A549 (cell line): Measurements from ENCODE around the gene CLIP2. TPM values are rescaled to one million over a fixed set of nuclear protein-coding genes. Genes with fewer than 3 reads are reported as not detected.

ENCODE experiments used
- ATAC-seq, 2 experiments: fragments of 200-7000 bp in 1 of 2; fragments of >200 bp in 1 of 2; cut with Nextera tagmentation in 1 of 2; cut with Tn5 transposase in 1 of 2; 3 replicates each; pipeline versions ENCODE4 v1.8.0 to v1.9.1; 2018 to 2020; ENCODE audit warnings: mild to moderate bottlenecking in 1 of 2, moderate library complexity in 1 of 2
- CTCF ChIA-PET: fragments of 300-600 bp; sonication (Branson Sonifier 250); formaldehyde crosslinking; extraction: SDS; loops from one replicate; lab custom pipeline; 2021; ENCODE audit warnings: antibody characterized with exemption, inconsistent platforms; lab: Yijun Ruan, JAX
- POLR2A ChIA-PET: fragments of 350-600 bp; formaldehyde crosslinking; extraction: SDS; loops from one replicate; lab custom pipeline; 2021; ENCODE audit warnings: antibody characterized with exemption, inconsistent platforms; lab: Yijun Ruan, JAX
- DNase-seq, 2 experiments: peaks; one replicate each; pipeline versions ENCODE4 v3.0.0 to v3.0.0-alpha.2; 2011 to 2016; ENCODE audit warnings: low read depth in 1 of 2, low spot score in 1 of 2
- FAIRE-seq: peaks from 2 replicates; lab custom pipeline; 2011; peaks lifted over from hg19 to GRCh38; lab: Jason Lieb, UNC
- H3K27ac ChIP-seq, 2 experiments: fragments of >200 bp; sonication (Bioruptor Twin); formaldehyde crosslinking; 3 replicates each; pipeline ENCODE4 v1.5.1; 2016 to 2017
- H3K4me1 ChIP-seq: fragments of >200 bp; sonication (Bioruptor Twin); formaldehyde crosslinking; 3 replicates; pipeline ENCODE4 v1.6.1; 2016
- H3K4me2 ChIP-seq: fragments of >200 bp; sonication (Bioruptor Twin); formaldehyde crosslinking; 3 replicates; pipeline ENCODE4 v1.6.1; 2016
- H3K4me3 ChIP-seq: fragments of >200 bp; sonication (Bioruptor Twin); formaldehyde crosslinking; 3 replicates; pipeline ENCODE4 v1.5.1; 2016
- H3K9me3 ChIP-seq: fragments of >200 bp; sonication (Bioruptor Twin); formaldehyde crosslinking; 3 replicates; pipeline ENCODE4 v1.6.1; 2016
- CBX2 ChIP-seq: fragments of 200-600 bp; sonication (generic); IDR thresholded peaks from 2 replicates; pipeline ENCODE4 v1.6.1; 2016; ENCODE audit warnings: low read depth, mild to moderate bottlenecking, borderline replicate concordance
- CBX8 ChIP-seq: fragments of 200-600 bp; sonication (generic); IDR thresholded peaks from 2 replicates; pipeline ENCODE4 v1.6.1; 2016
- CHD2 ChIP-seq: fragments of 150-350 bp; IDR thresholded peaks from 2 replicates; pipeline ENCODE4 v1.6.1; 2014; ENCODE audit warnings: low read length; ENCODE audit not compliant: partially characterized antibody
- CHD4 ChIP-seq: fragments of 200-600 bp; sonication (generic); IDR thresholded peaks from 2 replicates; pipeline ENCODE4 v1.6.1; 2016; ENCODE audit warnings: antibody characterized with exemption, mild to moderate bottlenecking, borderline replicate concordance
- EHF ChIP-seq: fragments of 250-450 bp; sonication (Bioruptor Pico); IDR thresholded peaks from 2 replicates; pipeline ENCODE4 v1.5.0; 2020; ENCODE audit warnings: mild to moderate bottlenecking
- FOSL2 ChIP-seq, 2 experiments: fragments of 450-650 bp in 1 of 2; fragments of >200 bp in 1 of 2; sonication (Bioruptor Twin) in 1 of 2; formaldehyde crosslinking; IDR thresholded peaks; 2 replicates each; pipeline versions ENCODE4 v1.5.0 to v1.6.1; 2016 to 2020; ENCODE audit warnings: mild to moderate bottlenecking in 1 of 2, moderate library complexity in 1 of 2
- HOXB13 ChIP-seq: fragments of 250-450 bp; sonication (Bioruptor Pico); IDR thresholded peaks from 2 replicates; pipeline ENCODE4 v1.5.0; 2020; ENCODE audit warnings: low read depth, mild to moderate bottlenecking, moderate library complexity
- JUNB ChIP-seq: fragments of >200 bp; sonication (Bioruptor Twin); formaldehyde crosslinking; IDR thresholded peaks from 2 replicates; pipeline ENCODE4 v1.6.1; 2016
- KDM1A ChIP-seq: fragments of 200-600 bp; sonication (generic); IDR thresholded peaks from 2 replicates; pipeline ENCODE4 v1.6.1; 2016; ENCODE audit warnings: low read depth, mild to moderate bottlenecking
- KDM5A ChIP-seq: fragments of 200-600 bp; sonication (generic); IDR thresholded peaks from 2 replicates; pipeline ENCODE4 v1.6.1; 2016; ENCODE audit warnings: antibody characterized with exemption, mild to moderate bottlenecking
- MYC ChIP-seq: IDR thresholded peaks from 2 replicates; pipeline ENCODE4 v1.6.1; 2012; ENCODE audit warnings: mild to moderate bottlenecking, inconsistent platforms, low read length, improper control_type of control experiment, borderline replicate concordance
- NFE2L2 ChIP-seq: fragments of 150-350 bp; conservative IDR thresholded peaks from 2 replicates; pipeline ENCODE4 v1.6.1; 2014; ENCODE audit warnings: low read length
- NR3C1 ChIP-seq: fragments of >200 bp; sonication (Bioruptor Twin); formaldehyde crosslinking; IDR thresholded peaks from 3 replicates; pipeline ENCODE4 v1.6.1; 2017
- PHF8 ChIP-seq: fragments of 200-600 bp; sonication (generic); IDR thresholded peaks from 2 replicates; pipeline ENCODE4 v1.6.1; 2016; ENCODE audit warnings: low read depth, mild to moderate bottlenecking, antibody characterized with exemption, moderate library complexity, borderline replicate concordance
- POLR2AphosphoS2 ChIP-seq: conservative IDR thresholded peaks from 2 replicates; pipeline ENCODE4 v1.6.1; 2012; ENCODE audit warnings: low read length, improper control_type of control experiment, inconsistent platforms
- RAD21 ChIP-seq, 2 experiments: fragments of >200 bp in 1 of 2; sonication (Bioruptor Twin) in 1 of 2; formaldehyde crosslinking in 1 of 2; IDR thresholded peaks in 1 of 2; conservative IDR thresholded peaks in 1 of 2; 2 replicates in 1 of 2; 3 replicates in 1 of 2; pipeline ENCODE4 v1.6.1; 2012 to 2018; ENCODE audit warnings: inconsistent platforms in 1 of 2
- RNF2 ChIP-seq: fragments of 200-600 bp; sonication (generic); IDR thresholded peaks from 2 replicates; pipeline ENCODE4 v1.6.1; 2016; ENCODE audit warnings: low read depth, mild to moderate bottlenecking, antibody characterized with exemption, moderate library complexity, borderline replicate concordance
- SMC3 ChIP-seq: fragments of >200 bp; sonication (Bioruptor Twin); formaldehyde crosslinking; IDR thresholded peaks from 3 replicates; pipeline ENCODE4 v1.6.1; 2018; ENCODE audit warnings: inconsistent platforms
- SREBF2 ChIP-seq: fragments of 450-650 bp; IDR thresholded peaks from 2 replicates; pipeline ENCODE4 v1.6.1; 2014; ENCODE audit warnings: mild to moderate bottlenecking, moderate library complexity
- ZC3H11A ChIP-seq: fragments of 450-650 bp; IDR thresholded peaks from 2 replicates; pipeline ENCODE4 v1.6.1; 2014; ENCODE audit warnings: antibody characterized with exemption, mild to moderate bottlenecking
- ZFP36 ChIP-seq: fragments of 450-650 bp; IDR thresholded peaks from 2 replicates; pipeline ENCODE4 v1.6.1; 2014; ENCODE audit warnings: borderline replicate concordance; ENCODE audit not compliant: partially characterized antibody
- ZNF302 ChIP-seq: fragments of 250-450 bp; sonication (Bioruptor Pico); IDR thresholded peaks from 2 replicates; pipeline ENCODE4 v1.9.0; 2021; ENCODE audit warnings: inconsistent platforms, mild to moderate bottlenecking, moderate library complexity
- WGBS: methylation state at CpG from one replicate; pipeline ENCODE4 v1.1.6; 2017; ENCODE audit errors: missing lambda C conversion rate; 5-methylcytosine and 5-hydroxymethylcytosine counted together
- polyA plus RNA-seq, 4 experiments: library from polyadenylated mRNA; depleted of rRNA in 3 of 4; stranded (reverse); fragments of >200 nt; fragmentation: RNase III in 1 of 4; extraction: RNeasy Plus Mini Kit Qiagen cat#74134 plus additional on column Dnase treatment in 1 of 4; gene quantifications; 2 replicates in 3 of 4; 3 replicates in 1 of 4; pipeline ENCODE4 v1.2.3, GENCODE V29; 2011 to 2017
- TF ChIP-seq, protein P1 (sequence below): fragments of >200 bp; sonication (Bioruptor Twin); formaldehyde crosslinking; IDR thresholded peaks from 3 replicates; pipeline ENCODE4 v1.5.1; 2016
- TF ChIP-seq, protein P2 (sequence below): fragments of >200 bp; sonication (Bioruptor Twin); formaldehyde crosslinking; IDR thresholded peaks from 3 replicates; pipeline ENCODE4 v1.6.1; 2016
- TF ChIP-seq, protein P3 (sequence below): fragments of 200-600 bp; sonication (generic); IDR thresholded peaks from 2 replicates; pipeline ENCODE4 v1.6.1; 2016; ENCODE audit warnings: antibody characterized with exemption, mild to moderate bottlenecking, moderate library complexity

Gene CLIP2
- polyA plus RNA-seq, 2 of the 4 experiments (the other 2 are of a cell fraction) = 3.7 to 17.0 TPM

DNA sequence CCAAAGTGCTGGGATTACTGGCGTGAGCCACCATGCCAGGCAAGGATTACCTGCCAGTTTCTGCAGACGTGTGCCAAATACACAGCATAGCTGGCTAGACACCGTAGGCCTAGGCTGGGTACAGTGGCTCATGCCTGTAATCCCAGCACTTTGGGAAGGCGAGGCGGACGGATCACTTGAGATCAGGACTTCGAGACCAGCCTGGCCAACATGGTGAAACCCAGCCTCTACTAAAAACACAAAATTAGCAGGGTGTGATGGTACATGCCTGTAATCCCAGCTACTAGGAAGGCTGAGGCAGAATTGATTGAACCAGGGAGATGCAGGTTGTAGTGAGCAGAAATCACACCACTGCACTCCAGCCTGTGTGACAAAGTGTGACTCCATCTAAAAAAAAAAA lies 35.9 kb upstream of the CLIP2 start:
- Histone ChIP-seq H3K4me2 (peak overlapping the region; percentile 74), H3K4me1 (peaks cover 15% of the 10 kb centered on the region; the same call in 1 of the 3 replicates), H3K4me3 (peak overlapping the region; percentile 96), H3K27ac (peak overlapping the region; percentile 94 to 96; a peak in 5 of 6 replicates), H3K9me3 (no peaks in the 10 kb centered on the region)
- 68% methylated on average over 7 of the region's 7 CpGs for whole genome bisulfite sequencing
- FAIRE-seq (no peak), ATAC-seq (peak in 1 of 2 experiments; percentile 12; a peak in 3 of 6 replicates), DNase-seq (no peak)
- TF ChIP-seq MYC = no peak
- TF ChIP-seq, protein P1, sequence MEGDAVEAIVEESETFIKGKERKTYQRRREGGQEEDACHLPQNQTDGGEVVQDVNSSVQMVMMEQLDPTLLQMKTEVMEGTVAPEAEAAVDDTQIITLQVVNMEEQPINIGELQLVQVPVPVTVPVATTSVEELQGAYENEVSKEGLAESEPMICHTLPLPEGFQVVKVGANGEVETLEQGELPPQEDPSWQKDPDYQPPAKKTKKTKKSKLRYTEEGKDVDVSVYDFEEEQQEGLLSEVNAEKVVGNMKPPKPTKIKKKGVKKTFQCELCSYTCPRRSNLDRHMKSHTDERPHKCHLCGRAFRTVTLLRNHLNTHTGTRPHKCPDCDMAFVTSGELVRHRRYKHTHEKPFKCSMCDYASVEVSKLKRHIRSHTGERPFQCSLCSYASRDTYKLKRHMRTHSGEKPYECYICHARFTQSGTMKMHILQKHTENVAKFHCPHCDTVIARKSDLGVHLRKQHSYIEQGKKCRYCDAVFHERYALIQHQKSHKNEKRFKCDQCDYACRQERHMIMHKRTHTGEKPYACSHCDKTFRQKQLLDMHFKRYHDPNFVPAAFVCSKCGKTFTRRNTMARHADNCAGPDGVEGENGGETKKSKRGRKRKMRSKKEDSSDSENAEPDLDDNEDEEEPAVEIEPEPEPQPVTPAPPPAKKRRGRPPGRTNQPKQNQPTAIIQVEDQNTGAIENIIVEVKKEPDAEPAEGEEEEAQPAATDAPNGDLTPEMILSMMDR = no peak
- TF ChIP-seq SREBF2 = no peak
- TF ChIP-seq KDM5A = no peak
- no peak for TF ChIP-seq CHD2
- TF ChIP-seq POLR2AphosphoS2 = no peak
- no peak for TF ChIP-seq ZNF302 (CRISPR knock-in tag)
- TF ChIP-seq EHF = no peak
- no peak for TF ChIP-seq RAD21 (conservative IDR thresholded peaks at IDR 0.05 in 1 of 2, IDR thresholded peaks at IDR 0.05 in 1 of 2)
- no peak for TF ChIP-seq CBX8
- no peak for TF ChIP-seq CBX2
- ChIA-PET POLR2A (no interaction called here), CTCF (interaction anchor here (1.4 to 2.5 kb wide), 4 partner anchors 12 to 148 kb away, joined by 7 to 10 read pairs (median 8); no protein-coding TSS in a partner anchor)

DNA sequence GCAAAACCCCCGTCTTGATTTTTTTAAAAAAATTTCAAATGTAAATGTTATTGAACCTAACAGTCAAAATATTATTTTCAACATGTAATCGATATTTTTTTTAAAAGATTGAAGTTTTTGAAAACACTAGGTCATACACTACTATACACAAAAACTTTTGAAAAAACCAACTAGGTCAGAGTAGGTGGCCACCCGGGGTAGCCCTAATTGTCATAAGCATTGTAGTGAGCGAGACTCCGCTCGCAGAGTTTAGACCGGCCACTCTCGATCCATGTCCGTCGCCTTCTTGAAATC lies 35.4 kb upstream of the CLIP2 start:
- TF ChIP-seq ZFP36 (no peak), NFE2L2 (no peak), JUNB (no peak), SMC3 (no peak), POLR2AphosphoS2 (no peak), HOXB13 (CRISPR knock-in tag) (no peak), FOSL2 (IDR thresholded peaks at IDR 0.05) (no peak), FOSL2 (CRISPR knock-in tag; IDR thresholded peaks at IDR 0.05) (no peak), MYC (no peak), ZC3H11A (no peak), CBX8 (no peak), KDM1A (no peak), PHF8 (no peak), RNF2 (no peak), CHD4 (no peak), NR3C1 (no peak)
- TF ChIP-seq, protein P2, sequence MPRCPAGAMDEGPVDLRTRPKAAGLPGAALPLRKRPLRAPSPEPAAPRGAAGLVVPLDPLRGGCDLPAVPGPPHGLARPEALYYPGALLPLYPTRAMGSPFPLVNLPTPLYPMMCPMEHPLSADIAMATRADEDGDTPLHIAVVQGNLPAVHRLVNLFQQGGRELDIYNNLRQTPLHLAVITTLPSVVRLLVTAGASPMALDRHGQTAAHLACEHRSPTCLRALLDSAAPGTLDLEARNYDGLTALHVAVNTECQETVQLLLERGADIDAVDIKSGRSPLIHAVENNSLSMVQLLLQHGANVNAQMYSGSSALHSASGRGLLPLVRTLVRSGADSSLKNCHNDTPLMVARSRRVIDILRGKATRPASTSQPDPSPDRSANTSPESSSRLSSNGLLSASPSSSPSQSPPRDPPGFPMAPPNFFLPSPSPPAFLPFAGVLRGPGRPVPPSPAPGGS = no peak
- TF ChIP-seq, protein P1 = no peak
- TF ChIP-seq, protein P3, sequence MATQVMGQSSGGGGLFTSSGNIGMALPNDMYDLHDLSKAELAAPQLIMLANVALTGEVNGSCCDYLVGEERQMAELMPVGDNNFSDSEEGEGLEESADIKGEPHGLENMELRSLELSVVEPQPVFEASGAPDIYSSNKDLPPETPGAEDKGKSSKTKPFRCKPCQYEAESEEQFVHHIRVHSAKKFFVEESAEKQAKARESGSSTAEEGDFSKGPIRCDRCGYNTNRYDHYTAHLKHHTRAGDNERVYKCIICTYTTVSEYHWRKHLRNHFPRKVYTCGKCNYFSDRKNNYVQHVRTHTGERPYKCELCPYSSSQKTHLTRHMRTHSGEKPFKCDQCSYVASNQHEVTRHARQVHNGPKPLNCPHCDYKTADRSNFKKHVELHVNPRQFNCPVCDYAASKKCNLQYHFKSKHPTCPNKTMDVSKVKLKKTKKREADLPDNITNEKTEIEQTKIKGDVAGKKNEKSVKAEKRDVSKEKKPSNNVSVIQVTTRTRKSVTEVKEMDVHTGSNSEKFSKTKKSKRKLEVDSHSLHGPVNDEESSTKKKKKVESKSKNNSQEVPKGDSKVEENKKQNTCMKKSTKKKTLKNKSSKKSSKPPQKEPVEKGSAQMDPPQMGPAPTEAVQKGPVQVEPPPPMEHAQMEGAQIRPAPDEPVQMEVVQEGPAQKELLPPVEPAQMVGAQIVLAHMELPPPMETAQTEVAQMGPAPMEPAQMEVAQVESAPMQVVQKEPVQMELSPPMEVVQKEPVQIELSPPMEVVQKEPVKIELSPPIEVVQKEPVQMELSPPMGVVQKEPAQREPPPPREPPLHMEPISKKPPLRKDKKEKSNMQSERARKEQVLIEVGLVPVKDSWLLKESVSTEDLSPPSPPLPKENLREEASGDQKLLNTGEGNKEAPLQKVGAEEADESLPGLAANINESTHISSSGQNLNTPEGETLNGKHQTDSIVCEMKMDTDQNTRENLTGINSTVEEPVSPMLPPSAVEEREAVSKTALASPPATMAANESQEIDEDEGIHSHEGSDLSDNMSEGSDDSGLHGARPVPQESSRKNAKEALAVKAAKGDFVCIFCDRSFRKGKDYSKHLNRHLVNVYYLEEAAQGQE = no peak
- WGBS = 3% methylated on average over 10 of the region's 10 CpGs
- ChIA-PET POLR2A (no interaction called here), CTCF (interaction anchor here (0.6 to 2.5 kb wide), 4 partner anchors 12 to 186 kb away, joined by 4 to 9 read pairs (median 8); no protein-coding TSS in a partner anchor)
- no peak for FAIRE-seq
- Histone ChIP-seq H3K4me3 (peak overlapping the region; percentile 96), H3K4me2 (peak overlapping the region; percentile 74), H3K4me1 (peaks cover 15% of the 10 kb centered on the region; the same call in 1 of the 3 replicates), H3K9me3 (no peaks in the 10 kb centered on the region), H3K27ac (peak overlapping the region; percentile 94 to 96)
- ATAC-seq = peak; percentile 26 to 39; a peak in 5 of 6 replicates
- DNase-seq = no peak
